ENCODE measurements around the gene LINC00237. TPM values are rescaled to one million over a fixed set of nuclear protein-coding genes. Genes with fewer than 3 reads are reported as not detected.

LINC00237 gene
- total and polyA plus RNA-seq, 9 of the 15 experiments (the other 6 are each of a cell fraction or from before 2014, with no cell fraction given): not detected

DNA sequence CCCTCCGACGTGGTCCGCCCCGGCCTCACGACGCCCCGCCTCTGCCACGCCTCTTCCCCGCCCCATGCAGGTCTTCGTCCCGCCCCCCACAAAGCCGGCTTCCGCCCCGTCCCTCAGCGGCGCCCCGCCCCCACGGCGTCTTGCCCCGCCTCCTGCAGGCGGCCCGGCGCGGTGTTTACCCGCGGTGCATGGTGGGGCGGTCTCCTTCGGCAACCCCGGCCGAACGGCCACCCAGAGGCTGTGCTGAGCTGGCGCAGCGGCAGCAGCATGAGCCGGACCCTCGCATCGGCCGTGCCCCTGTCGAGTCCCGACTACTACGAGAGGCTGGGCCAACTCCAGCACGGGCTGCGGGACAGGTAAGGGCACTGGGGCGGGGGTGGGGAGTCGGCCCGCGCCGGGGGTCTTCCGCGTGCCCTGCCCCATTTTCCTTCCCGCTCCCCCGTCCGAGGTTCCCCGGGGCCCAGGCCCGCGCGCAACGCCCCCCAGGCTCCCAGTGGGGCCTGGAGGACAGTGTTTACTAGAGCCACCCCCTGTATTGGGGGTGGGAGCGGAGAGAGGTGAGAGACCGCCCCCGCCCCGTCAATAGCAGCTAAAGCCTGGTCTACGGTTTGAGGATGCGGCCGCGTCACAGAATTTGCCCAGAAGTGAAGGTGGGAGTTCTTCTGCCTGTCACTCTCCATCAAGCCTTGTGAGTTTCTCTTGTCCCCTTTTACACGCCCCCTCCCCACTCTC lies 19.9 kb upstream of the LINC00237 start, which contains the start of gene KIZ (continued):
- TF ChIP-seq XRCC5 (IDR thresholded peaks at IDR 0.05; ENCODE audit: low read depth, low read length) (no peak), NCOR1 (IDR thresholded peaks at IDR 0.05) (no peak), ZNF778 (CRISPR knock-in tag; IDR thresholded peaks at IDR 0.05) (no peak), L3MBTL2 (IDR thresholded peaks at IDR 0.05) (no peak; the same call in 1 of the 2 replicates), ZFP1 (CRISPR knock-in tag; IDR thresholded peaks at IDR 0.05) (no peak), BRD9 (IDR thresholded peaks at IDR 0.05; ENCODE audit: low read depth, partially characterized antibody) (no peak), SRSF9 (IDR thresholded peaks at IDR 0.05; ENCODE audit: borderline replicate concordance, low read depth, low read length) (no peak), POLR3A (IDR thresholded peaks at IDR 0.05; ENCODE audit: borderline replicate concordance, extremely low read depth, insufficient read depth, insufficient read length) (no peak), SRSF1 (IDR thresholded peaks at IDR 0.05; ENCODE audit: low read depth, low read length) (no peak), ESRRA (IDR thresholded peaks at IDR 0.05; ENCODE audit: borderline replicate concordance, low read depth) (no peak), MTA1 (IDR thresholded peaks at IDR 0.05; ENCODE audit: borderline replicate concordance) (no peak), ZFP30 (CRISPR knock-in tag; IDR thresholded peaks at IDR 0.05; ENCODE audit: borderline replicate concordance) (no peak), CBX1 (IDR thresholded peaks at IDR 0.05; ENCODE audit: low read depth) (0 out of 2 replicates have a peak, but pooled peaks have one; percentile 30)
- TF ChIP-seq, protein P1, sequence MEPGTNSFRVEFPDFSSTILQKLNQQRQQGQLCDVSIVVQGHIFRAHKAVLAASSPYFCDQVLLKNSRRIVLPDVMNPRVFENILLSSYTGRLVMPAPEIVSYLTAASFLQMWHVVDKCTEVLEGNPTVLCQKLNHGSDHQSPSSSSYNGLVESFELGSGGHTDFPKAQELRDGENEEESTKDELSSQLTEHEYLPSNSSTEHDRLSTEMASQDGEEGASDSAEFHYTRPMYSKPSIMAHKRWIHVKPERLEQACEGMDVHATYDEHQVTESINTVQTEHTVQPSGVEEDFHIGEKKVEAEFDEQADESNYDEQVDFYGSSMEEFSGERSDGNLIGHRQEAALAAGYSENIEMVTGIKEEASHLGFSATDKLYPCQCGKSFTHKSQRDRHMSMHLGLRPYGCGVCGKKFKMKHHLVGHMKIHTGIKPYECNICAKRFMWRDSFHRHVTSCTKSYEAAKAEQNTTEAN (CRISPR knock-in tag; IDR thresholded peaks at IDR 0.05): no peak
- TF ChIP-seq, protein P2, sequence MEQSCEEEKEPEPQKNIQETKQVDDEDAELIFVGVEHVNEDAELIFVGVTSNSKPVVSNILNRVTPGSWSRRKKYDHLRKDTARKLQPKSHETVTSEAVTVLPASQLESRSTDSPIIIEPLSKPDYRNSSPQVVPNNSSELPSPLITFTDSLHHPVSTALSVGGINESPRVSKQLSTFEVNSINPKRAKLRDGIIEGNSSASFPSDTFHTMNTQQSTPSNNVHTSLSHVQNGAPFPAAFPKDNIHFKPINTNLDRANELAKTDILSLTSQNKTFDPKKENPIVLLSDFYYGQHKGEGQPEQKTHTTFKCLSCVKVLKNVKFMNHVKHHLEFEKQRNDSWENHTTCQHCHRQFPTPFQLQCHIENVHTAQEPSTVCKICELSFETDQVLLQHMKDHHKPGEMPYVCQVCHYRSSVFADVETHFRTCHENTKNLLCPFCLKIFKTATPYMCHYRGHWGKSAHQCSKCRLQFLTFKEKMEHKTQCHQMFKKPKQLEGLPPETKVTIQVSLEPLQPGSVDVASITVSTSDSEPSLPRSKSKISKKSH (CRISPR knock-in tag; IDR thresholded peaks at IDR 0.05): no peak
- TF ChIP-seq, protein P3, sequence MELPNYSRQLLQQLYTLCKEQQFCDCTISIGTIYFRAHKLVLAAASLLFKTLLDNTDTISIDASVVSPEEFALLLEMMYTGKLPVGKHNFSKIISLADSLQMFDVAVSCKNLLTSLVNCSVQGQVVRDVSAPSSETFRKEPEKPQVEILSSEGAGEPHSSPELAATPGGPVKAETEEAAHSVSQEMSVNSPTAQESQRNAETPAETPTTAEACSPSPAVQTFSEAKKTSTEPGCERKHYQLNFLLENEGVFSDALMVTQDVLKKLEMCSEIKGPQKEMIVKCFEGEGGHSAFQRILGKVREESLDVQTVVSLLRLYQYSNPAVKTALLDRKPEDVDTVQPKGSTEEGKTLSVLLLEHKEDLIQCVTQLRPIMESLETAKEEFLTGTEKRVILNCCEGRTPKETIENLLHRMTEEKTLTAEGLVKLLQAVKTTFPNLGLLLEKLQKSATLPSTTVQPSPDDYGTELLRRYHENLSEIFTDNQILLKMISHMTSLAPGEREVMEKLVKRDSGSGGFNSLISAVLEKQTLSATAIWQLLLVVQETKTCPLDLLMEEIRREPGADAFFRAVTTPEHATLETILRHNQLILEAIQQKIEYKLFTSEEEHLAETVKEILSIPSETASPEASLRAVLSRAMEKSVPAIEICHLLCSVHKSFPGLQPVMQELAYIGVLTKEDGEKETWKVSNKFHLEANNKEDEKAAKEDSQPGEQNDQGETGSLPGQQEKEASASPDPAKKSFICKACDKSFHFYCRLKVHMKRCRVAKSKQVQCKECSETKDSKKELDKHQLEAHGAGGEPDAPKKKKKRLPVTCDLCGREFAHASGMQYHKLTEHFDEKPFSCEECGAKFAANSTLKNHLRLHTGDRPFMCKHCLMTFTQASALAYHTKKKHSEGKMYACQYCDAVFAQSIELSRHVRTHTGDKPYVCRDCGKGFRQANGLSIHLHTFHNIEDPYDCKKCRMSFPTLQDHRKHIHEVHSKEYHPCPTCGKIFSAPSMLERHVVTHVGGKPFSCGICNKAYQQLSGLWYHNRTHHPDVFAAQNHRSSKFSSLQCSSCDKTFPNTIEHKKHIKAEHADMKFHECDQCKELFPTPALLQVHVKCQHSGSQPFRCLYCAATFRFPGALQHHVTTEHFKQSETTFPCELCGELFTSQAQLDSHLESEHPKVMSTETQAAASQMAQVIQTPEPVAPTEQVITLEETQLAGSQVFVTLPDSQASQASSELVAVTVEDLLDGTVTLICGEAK (IDR thresholded peaks at IDR 0.05): no peak
- TF ChIP-seq, protein P3 (CRISPR knock-in tag; IDR thresholded peaks at IDR 0.05): no peak
